ENCODE results near the gene KCTD5. TPM values are rescaled to one million over a fixed set of nuclear protein-coding genes. Genes with fewer than 3 reads are reported as not detected.
A peak's percentile ranks its signal among the peaks of the same experiment; 100 is the strongest.

KCTD5 gene
- total RNA-seq, 8 experiments from 2014 or later: 17.6 to 30.0 (median 26.2) TPM

DNA sequence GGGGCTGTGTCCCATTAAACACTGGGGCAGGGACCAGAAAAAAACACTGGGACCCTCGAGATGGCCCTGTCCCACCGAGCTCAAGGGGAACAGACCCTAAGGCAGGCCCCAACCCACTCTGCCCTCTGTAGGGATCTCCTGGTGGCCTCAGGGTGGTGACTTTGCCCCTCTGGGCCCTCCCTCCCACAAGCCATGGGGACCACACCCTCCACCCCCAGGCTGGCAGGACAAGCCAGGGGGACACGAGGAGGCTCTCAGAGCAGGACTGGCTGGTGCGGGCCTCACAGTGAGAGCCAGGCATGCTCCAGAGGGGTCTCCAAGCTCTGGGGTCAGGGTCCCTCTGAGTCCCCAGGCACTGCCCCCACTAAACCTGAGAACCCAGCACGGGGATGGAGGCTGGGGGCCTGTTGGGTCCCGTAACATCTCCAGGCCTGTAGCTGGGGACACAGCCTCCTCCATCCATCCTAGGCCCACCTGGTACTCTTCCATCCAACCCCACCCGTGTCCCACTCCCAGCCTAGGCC, 55.6 kb downstream of the KCTD5 start:
- ATAC-seq (replicated peaks in 6 of 8): peak in 2 of 8 experiments; percentile 7 to 11
- WGBS, 10 experiments: no CpG with 5 or more reads among the region's 7 CpGs
- in situ Hi-C loops (cut with MboI; ENCODE audit: low pct_unique_long_range_greater_than_20kb in 2 of 9, low sequenced_read_pairs in 9 of 9, unreplicated experiment in 9 of 9): no loop called here
- no peak overlapping the region for H3K27ac ChIP-seq
- peaks cover 8 to 13% of the 10 kb centered on the region in 2 donors for H3K4me1 ChIP-seq (replicated peaks in 1 of 2)
- no peak overlapping the region for H3K4me3 ChIP-seq

GRCh38 chr16:2738615-2739014, 56.3 kb downstream of the KCTD5 start:
- H3K4me1 ChIP-seq (replicated peaks in 1 of 2): peaks cover 8 to 13% of the 10 kb centered on the region in 2 donors
- ATAC-seq (replicated peaks in 6 of 8): peak in 4 of 8 experiments; percentile 2 to 40 (median 22)
- WGBS, 10 experiments: 17 to 83% (median 69%) methylated on average over 1 to 4 of the region's 5 CpGs; no CpG with 5 or more reads in 7 of the 10 experiments
- H3K4me3 ChIP-seq: no peak overlapping the region
- in situ Hi-C loops (cut with MboI; ENCODE audit: low pct_unique_long_range_greater_than_20kb in 2 of 9, low sequenced_read_pairs in 9 of 9, unreplicated experiment in 9 of 9): no loop called here
- H3K27ac ChIP-seq: no peak overlapping the region

DNA sequence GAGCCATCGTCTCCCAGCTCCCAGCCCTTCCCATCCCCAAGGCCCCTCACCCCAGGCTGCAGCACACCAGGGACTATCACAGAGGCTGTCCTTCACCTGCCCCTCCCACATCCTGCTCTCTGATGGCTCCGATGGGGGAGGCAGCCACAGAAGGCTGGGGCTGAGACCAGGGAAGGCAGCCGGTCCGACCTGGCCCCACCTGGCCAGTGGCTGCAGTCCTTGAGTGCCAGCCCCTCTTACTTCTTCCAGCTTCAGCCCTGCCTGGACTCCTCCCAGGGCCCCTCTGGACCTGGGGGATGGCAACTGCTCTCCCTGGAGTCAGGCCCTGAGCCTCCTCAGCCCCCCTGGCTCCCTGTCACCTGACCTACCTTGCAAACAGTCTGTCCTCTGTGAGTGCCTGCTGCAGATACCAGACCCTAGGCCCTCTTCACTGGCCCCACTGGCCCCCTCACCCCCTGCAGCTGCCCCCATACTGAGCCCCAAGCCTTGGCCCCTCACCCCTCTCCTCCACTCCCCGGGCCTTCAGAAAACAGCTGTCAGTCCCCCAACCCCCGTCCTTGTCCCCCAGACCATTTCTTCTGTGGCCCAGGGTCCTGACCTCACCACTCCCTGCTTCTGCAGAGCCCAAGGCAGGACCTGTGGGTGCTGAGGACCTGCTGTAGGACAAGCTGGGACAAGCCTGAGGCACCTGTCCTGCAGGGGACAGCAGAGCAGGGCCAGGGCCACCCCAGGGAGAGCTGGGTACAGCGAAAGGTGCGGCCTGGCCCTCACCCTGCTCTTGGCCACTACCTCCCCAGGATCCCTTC, 57.5 kb downstream of the KCTD5 start:
- in situ Hi-C loops (cut with MboI; ENCODE audit: low pct_unique_long_range_greater_than_20kb in 2 of 9, low sequenced_read_pairs in 9 of 9, unreplicated experiment in 9 of 9): no loop called here
- Histone ChIP-seq H3K4me3 (no peak overlapping the region), H3K27ac (no peak overlapping the region), H3K4me1 (replicated peaks in 1 of 2) (peaks cover 8 to 13% of the 10 kb centered on the region in 2 donors)
- 43 to 60% methylated on average over 2 to 4 of the region's 8 CpGs; no CpG with 5 or more reads in 8 of the 10 experiments for WGBS, 10 experiments
- ATAC-seq (replicated peaks in 6 of 8): peak in 6 of 8 experiments; percentile 36 to 70 (median 56)

GRCh38 chr16:2740476-2740875, 58.2 kb downstream of the KCTD5 start:
- Histone ChIP-seq H3K4me1 (replicated peaks in 1 of 2) (peaks cover 8 to 13% of the 10 kb centered on the region in 2 donors), H3K4me3 (no peak overlapping the region), H3K27ac (no peak overlapping the region)
- no peak for ATAC-seq (replicated peaks in 6 of 8)
- WGBS, 10 experiments: 80 to 100% (median 80%) methylated on average over 1 to 3 of the region's 6 CpGs; no CpG with 5 or more reads in 7 of the 10 experiments
- in situ Hi-C loops (cut with MboI; ENCODE audit: low pct_unique_long_range_greater_than_20kb in 2 of 9, low sequenced_read_pairs in 9 of 9, unreplicated experiment in 9 of 9): no loop called here

- 100% methylated on average over 1 of the region's 4 CpGs; no CpG with 5 or more reads in 8 of the 10 experiments for WGBS, 10 experiments
- no peak for ATAC-seq (replicated peaks in 6 of 8)
- in situ Hi-C loops (cut with MboI; ENCODE audit: low pct_unique_long_range_greater_than_20kb in 2 of 9, low sequenced_read_pairs in 9 of 9, unreplicated experiment in 9 of 9): no loop called here
- Histone ChIP-seq H3K27ac (no peak overlapping the region), H3K4me1 (replicated peaks in 1 of 2) (peaks cover 8 to 13% of the 10 kb centered on the region in 2 donors), H3K4me3 (no peak overlapping the region)
These were observed 58.8 kb downstream of the KCTD5 start for GRCh38 chr16:2741168-2741567.

- peaks cover 8 to 13% of the 10 kb centered on the region in 2 donors for H3K4me1 ChIP-seq (replicated peaks in 1 of 2)
- H3K4me3 ChIP-seq: no peak overlapping the region
- WGBS, 10 experiments: 50 to 100% (median 84%) methylated on average over 1 to 7 of the region's 12 CpGs; no CpG with 5 or more reads in 3 of the 10 experiments
- ATAC-seq (replicated peaks in 6 of 8): no peak
- in situ Hi-C loops (cut with MboI; ENCODE audit: low pct_unique_long_range_greater_than_20kb in 2 of 9, low sequenced_read_pairs in 9 of 9, unreplicated experiment in 9 of 9): no loop called here
- H3K27ac ChIP-seq: no peak overlapping the region
These were observed 60.1 kb downstream of the KCTD5 start for GRCh38 chr16:2742323-2743006.

GRCh38 chr16:2743007-2743810, 60.9 kb downstream of the KCTD5 start:
- peak in 1 of 8 experiments; percentile 9 for ATAC-seq (replicated peaks in 6 of 8)
- 40 to 90% (median 80%) methylated on average over 1 to 12 of the region's 19 CpGs; no CpG with 5 or more reads in 1 of the 10 experiments for WGBS, 10 experiments
- no peak overlapping the region for H3K4me3 ChIP-seq
- peaks cover 8 to 13% of the 10 kb centered on the region in 2 donors for H3K4me1 ChIP-seq (replicated peaks in 1 of 2)
- in situ Hi-C loops (cut with MboI; ENCODE audit: low pct_unique_long_range_greater_than_20kb in 2 of 9, low sequenced_read_pairs in 9 of 9, unreplicated experiment in 9 of 9): no loop called here
- H3K27ac ChIP-seq: no peak overlapping the region

- Histone ChIP-seq H3K4me1 (replicated peaks in 1 of 2) (peaks cover 2 to 4% of the 10 kb centered on the region in 2 donors), H3K27ac (no peak overlapping the region), H3K4me3 (no peak overlapping the region)
- in situ Hi-C loops (cut with MboI; ENCODE audit: low pct_unique_long_range_greater_than_20kb in 2 of 9, low sequenced_read_pairs in 9 of 9, unreplicated experiment in 9 of 9): no loop called here
- no peak for ATAC-seq (replicated peaks in 6 of 8)
- WGBS, 10 experiments: 56 to 83% (median 81%) methylated on average over 1 to 5 of the region's 6 CpGs; no CpG with 5 or more reads in 4 of the 10 experiments
These were observed 62.4 kb downstream of the KCTD5 start for GRCh38 chr16:2744711-2745110.

- 43 to 100% (median 67%) methylated on average over 1 to 5 of the region's 15 CpGs; no CpG with 5 or more reads in 1 of the 10 experiments for WGBS, 10 experiments
- in situ Hi-C loops (cut with MboI; ENCODE audit: low pct_unique_long_range_greater_than_20kb in 2 of 9, low sequenced_read_pairs in 9 of 9, unreplicated experiment in 9 of 9): no loop called here
- Histone ChIP-seq H3K4me3 (no peak overlapping the region), H3K4me1 (replicated peaks in 1 of 2) (no peaks in the 10 kb centered on the region), H3K27ac (no peak overlapping the region)
- peak in 3 of 8 experiments; percentile 2 to 7 (median 6) for ATAC-seq (replicated peaks in 6 of 8)
These were observed 63.0 kb downstream of the KCTD5 start for GRCh38 chr16:2745116-2745890.

DNA sequence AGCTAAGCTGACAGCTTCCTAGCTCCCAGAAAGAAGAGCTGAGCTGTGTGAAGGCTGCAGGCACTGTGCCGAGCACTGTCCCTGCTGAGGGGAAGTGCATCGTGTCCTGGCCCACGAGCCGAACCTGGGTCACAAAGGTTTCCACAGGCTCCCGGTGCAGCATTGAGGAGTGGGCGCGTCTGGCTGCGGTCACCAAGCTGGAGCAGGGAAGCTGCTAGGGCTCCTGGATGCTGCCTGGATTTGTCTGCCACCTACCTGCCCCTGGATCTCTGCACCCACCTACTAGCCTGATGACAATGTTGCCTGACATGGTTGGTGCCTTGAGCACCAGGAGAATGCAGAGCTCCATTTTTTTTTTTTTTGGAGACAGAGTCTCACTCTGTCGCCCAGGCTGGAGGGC, 63.6 kb downstream of the KCTD5 start:
- WGBS, 10 experiments: 40 to 100% (median 85%) methylated on average over 1 to 7 of the region's 9 CpGs; no CpG with 5 or more reads in 3 of the 10 experiments
- H3K27ac ChIP-seq: no peak overlapping the region
- peaks cover under 1 to 4% of the 10 kb centered on the region in 2 donors for H3K4me1 ChIP-seq (replicated peaks in 1 of 2)
- in situ Hi-C loops (cut with MboI; ENCODE audit: low pct_unique_long_range_greater_than_20kb in 2 of 9, low sequenced_read_pairs in 9 of 9, unreplicated experiment in 9 of 9): no loop called here
- ATAC-seq (replicated peaks in 6 of 8): peak in 1 of 8 experiments; percentile 20
- no peak overlapping the region for H3K4me3 ChIP-seq

- H3K4me3 ChIP-seq: no peak overlapping the region
- H3K4me1 ChIP-seq (replicated peaks in 1 of 2): peaks cover 9 to 10% of the 10 kb centered on the region in 2 donors
- WGBS, 10 experiments: 40 to 100% (median 86%) methylated on average over 1 to 3 of the region's 7 CpGs; no CpG with 5 or more reads in 6 of the 10 experiments
- in situ Hi-C loops (cut with MboI; ENCODE audit: low pct_unique_long_range_greater_than_20kb in 2 of 9, low sequenced_read_pairs in 9 of 9, unreplicated experiment in 9 of 9): no loop called here
- no peak overlapping the region for H3K27ac ChIP-seq
- no peak for ATAC-seq (replicated peaks in 6 of 8)
These were observed 66.6 kb downstream of the KCTD5 start for GRCh38 chr16:2748757-2749455.
